Epithelial cell of proximal tubule (primary cell): ENCODE data around the gene TSPAN2. TPM values are rescaled to one million over a fixed set of nuclear protein-coding genes. Genes with fewer than 3 reads are reported as not detected.

Source experiments
- DNase-seq: peaks from one replicate; pipeline ENCODE4 v3.0.0-alpha.2; 2011; ENCODE audit warnings: low read depth
- H3K4me3 ChIP-seq: 2 replicates; pipeline ENCODE4 v1.5.1; 2011; ENCODE audit warnings: low read depth, mild to moderate bottlenecking, low read length
- CTCF ChIP-seq: conservative IDR thresholded peaks from 2 replicates; pipeline ENCODE4 v1.5.1; 2012; ENCODE audit warnings: low read depth, mild to moderate bottlenecking, low read length
- total RNA-seq: library from RNA; depleted of rRNA; stranded (reverse); fragments of >200 nt; gene quantifications from 2 replicates; pipeline ENCODE4 v1.2.3, GENCODE V29; 2015

Gene TSPAN2
- total RNA-seq, 1 donor from 2014 or later = 5.0 TPM

- no peak for TF ChIP-seq CTCF
- H3K4me3 ChIP-seq = no peak overlapping the region
- DNase-seq = no peak
These were observed 26.7 kb downstream of the TSPAN2 start for GRCh38 chr1:115062542-115063004.

GRCh38 chr1:115060501-115060900 is 28.8 kb downstream of the TSPAN2 start:
- no peak for DNase-seq
- no peak for TF ChIP-seq CTCF
- H3K4me3 ChIP-seq = no peak overlapping the region

- H3K4me3 ChIP-seq = no peak overlapping the region
- no peak for TF ChIP-seq CTCF
- no peak for DNase-seq
These were observed 30.0 kb downstream of the TSPAN2 start for GRCh38 chr1:115059316-115059715.

- no peak for TF ChIP-seq CTCF
- no peak overlapping the region for H3K4me3 ChIP-seq
- DNase-seq = no peak
These were observed 31.5 kb downstream of the TSPAN2 start for GRCh38 chr1:115057661-115058254.

GRCh38 chr1:115056395-115056798 is 32.9 kb downstream of the TSPAN2 start:
- H3K4me3 ChIP-seq = peak overlapping the region; percentile 31
- TF ChIP-seq CTCF = no peak
- DNase-seq = peak; percentile 86

GRCh38 chr1:115052454-115053083 is 36.7 kb downstream of the TSPAN2 start:
- H3K4me3 ChIP-seq = no peak overlapping the region
- peak; percentile 22 for DNase-seq
- TF ChIP-seq CTCF = peak; percentile 90

- TF ChIP-seq CTCF = no peak
- no peak overlapping the region for H3K4me3 ChIP-seq
- DNase-seq = no peak
These were observed 37.5 kb downstream of the TSPAN2 start for GRCh38 chr1:115051850-115052249.
